Measurements from ENCODE around the gene CLCN6.

CLCN6 gene

GRCh38 chr1:11788549-11789053, 17.4 kb upstream of the CLCN6 start:
- POLR2A ChIA-PET: no interaction called here
- no peaks in the 10 kb centered on the region for H3K9me3 ChIP-seq (ENCODE audit: control insufficient read depth, insufficient read depth, low read depth, low read length)
- no peak overlapping the region for H3K27ac ChIP-seq (ENCODE audit: extremely low read depth, low read depth, low read length)
- no peaks in the 10 kb centered on the region for H3K4me1 ChIP-seq (ENCODE audit: control insufficient read depth, insufficient read depth, low read length)
- CTCF ChIA-PET: interaction anchor here (0.5 to 1.4 kb wide), 4 partner anchors 10 to 238 kb away, joined by 3 to 4 read pairs (median 3); no protein-coding TSS in a partner anchor
- H3K36me3 ChIP-seq (ENCODE audit: control insufficient read depth in 2 of 2, insufficient read depth in 1 of 2, low read length in 2 of 2): peaks cover 0 to 31% of the 10 kb centered on the region in 2 experiments; a peak in 1 of 3 replicates
- no peak overlapping the region for H3K4me3 ChIP-seq (ENCODE audit: low read depth, low read length)
- TF ChIP-seq ZBTB20 (tag by site-specific recombination; IDR thresholded peaks at IDR 0.05): 0 out of 2 replicates have a peak, but pooled peaks have one; percentile 6
- TF ChIP-seq ZNF366 (tag by site-specific recombination; conservative IDR thresholded peaks at IDR 0.05): no peak
- no peak for TF ChIP-seq ZNF274 (IDR thresholded peaks at IDR 0.05; ENCODE audit: low read length)
- TF ChIP-seq ZNF274 (tag by site-specific recombination; IDR thresholded peaks at IDR 0.05; ENCODE audit: borderline replicate concordance): no peak

DNA sequence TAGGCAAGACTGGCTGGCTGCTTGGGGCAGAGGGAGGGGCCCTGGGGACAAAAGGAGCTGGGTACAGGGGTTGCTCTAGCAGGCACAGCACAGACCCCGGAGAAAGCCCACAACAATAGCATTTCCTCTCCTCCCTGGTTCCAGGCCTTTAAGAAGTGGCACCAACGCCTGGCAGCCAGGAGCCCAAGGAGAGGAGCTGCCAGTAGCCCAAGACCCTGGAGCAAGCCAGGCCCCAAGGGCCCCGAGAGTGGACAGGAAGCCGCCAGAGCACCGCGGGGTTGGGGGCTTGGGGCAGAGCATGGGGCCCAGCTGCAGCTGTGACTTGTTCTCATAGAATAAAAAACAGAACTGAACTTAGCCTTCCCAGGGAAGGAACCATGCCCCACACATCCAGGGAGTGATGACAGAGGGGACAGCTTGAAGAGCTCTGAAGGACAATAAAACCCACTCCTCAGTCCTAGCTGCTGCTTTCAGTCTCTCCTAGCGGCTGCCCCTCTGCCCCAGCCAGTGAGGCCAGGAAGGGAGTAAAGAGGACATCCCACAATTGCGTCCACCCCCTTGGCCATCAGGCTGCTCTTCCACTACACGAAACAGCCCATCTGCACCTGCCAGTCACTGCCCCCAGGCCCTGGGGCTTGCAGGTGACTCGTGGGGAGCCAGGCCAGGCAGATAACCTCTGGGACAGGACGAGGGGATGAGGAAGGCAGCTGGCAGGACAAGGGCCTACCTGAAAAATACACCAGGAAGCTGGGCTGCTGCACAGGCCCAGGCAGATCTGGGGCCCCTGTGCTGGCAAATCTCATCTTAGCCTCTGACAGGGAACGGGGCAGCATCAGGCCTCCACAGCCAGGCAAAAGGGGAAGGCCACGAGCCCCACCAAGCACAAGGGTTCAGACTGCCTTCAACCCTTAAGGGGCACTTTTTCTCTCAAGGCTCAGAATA, 16.6 kb upstream of the CLCN6 start:
- peaks cover 0 to 39% of the 10 kb centered on the region in 2 experiments; a peak in 1 of 3 replicates for H3K36me3 ChIP-seq (ENCODE audit: control insufficient read depth in 2 of 2, insufficient read depth in 1 of 2, low read length in 2 of 2)
- POLR2A ChIA-PET: no interaction called here
- no peak overlapping the region for H3K4me3 ChIP-seq (ENCODE audit: low read depth, low read length)
- TF ChIP-seq ZNF670 (tag by site-specific recombination; IDR thresholded peaks at IDR 0.05; ENCODE audit: low read depth) (no peak), ZNF513 (tag by site-specific recombination; IDR thresholded peaks at IDR 0.05) (no peak), ZNF202 (tag by site-specific recombination; IDR thresholded peaks at IDR 0.05; ENCODE audit: borderline replicate concordance) (no peak), ZSCAN23 (tag by site-specific recombination; IDR thresholded peaks at IDR 0.05) (no peak), SP2 (tag by site-specific recombination; IDR thresholded peaks at IDR 0.05) (no peak), GLI4 (tag by site-specific recombination; IDR thresholded peaks at IDR 0.05) (no peak), KLF9 (tag by site-specific recombination; IDR thresholded peaks at IDR 0.05; ENCODE audit: low read depth) (no peak), ZNF184 (tag by site-specific recombination; IDR thresholded peaks at IDR 0.05) (no peak), ZFP3 (tag by site-specific recombination; IDR thresholded peaks at IDR 0.05; ENCODE audit: low read depth) (no peak), ZNF544 (tag by site-specific recombination; IDR thresholded peaks at IDR 0.05) (no peak), PRDM10 (tag by site-specific recombination; IDR thresholded peaks at IDR 0.05) (no peak), ZNF366 (tag by site-specific recombination; conservative IDR thresholded peaks at IDR 0.05) (no peak), MZF1 (tag by site-specific recombination; IDR thresholded peaks at IDR 0.05; ENCODE audit: borderline replicate concordance) (no peak), ZNF239 (tag by site-specific recombination; IDR thresholded peaks at IDR 0.05) (no peak), KLF8 (tag by site-specific recombination; IDR thresholded peaks at IDR 0.05) (no peak)
- H3K4me1 ChIP-seq (ENCODE audit: control insufficient read depth, insufficient read depth, low read length): no peaks in the 10 kb centered on the region
- H3K27ac ChIP-seq (ENCODE audit: extremely low read depth, low read depth, low read length): no peak overlapping the region
- H3K9me3 ChIP-seq (ENCODE audit: control insufficient read depth, insufficient read depth, low read depth, low read length): no peaks in the 10 kb centered on the region
- CTCF ChIA-PET: interaction anchor here (0.5 to 1.1 kb wide), 3 partner anchors 9 to 193 kb away, joined by 3 to 4 read pairs (median 3); no protein-coding TSS in a partner anchor

All from HEK293 (cell line).